ENCODE results near the gene SRPK2.
"Not testable (repeated sequence)": the region's sequence is repeated elsewhere in the genome, so short reads cannot be mapped to it uniquely, and the experiment has no call there.

SRPK2 gene

DNA sequence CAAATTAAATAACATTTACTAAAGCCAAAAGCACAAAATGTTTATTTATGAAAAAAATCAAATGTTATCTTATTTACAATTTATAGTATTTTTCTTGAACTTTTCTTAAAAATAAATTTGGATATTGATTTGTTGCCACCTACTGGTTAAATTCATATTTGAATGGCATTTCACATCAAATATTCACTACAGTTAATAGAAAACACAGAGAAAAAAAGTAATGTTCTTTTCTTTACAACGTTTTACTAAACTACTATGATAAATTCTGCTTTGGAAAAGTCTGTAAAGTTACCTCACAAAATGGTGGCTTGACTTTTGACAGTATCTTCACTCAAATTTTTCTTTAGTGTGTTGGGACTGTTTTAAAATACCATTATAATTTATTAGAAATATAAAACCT is 52.7 kb downstream of the SRPK2 start:
- no peak for DNase-seq

DNA sequence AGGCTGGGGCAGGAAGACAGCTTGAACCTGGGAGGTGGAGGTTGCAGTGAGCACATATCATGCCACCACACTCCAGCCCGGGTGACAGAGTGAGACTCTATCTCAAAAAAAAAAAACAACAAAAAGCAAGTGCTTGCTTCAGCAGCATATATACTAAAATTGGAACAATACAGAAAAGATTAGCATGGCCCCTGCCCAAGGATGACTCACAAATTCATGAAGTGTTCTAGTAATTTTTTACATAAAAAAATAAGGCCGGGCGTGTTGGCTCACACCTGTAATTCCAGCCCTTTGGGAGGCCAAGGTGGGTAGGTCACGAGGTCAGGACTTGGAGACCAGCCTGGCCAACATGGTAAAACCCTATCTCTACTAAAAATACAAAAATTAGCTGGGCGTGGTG is 56.1 kb downstream of the SRPK2 start:
- not testable (repeated sequence) for DNase-seq

GRCh38 chr7:105330526-105330925 is 58.2 kb downstream of the SRPK2 start:
- no peak for DNase-seq

GRCh38 chr7:105327201-105327600 is 61.5 kb downstream of the SRPK2 start:
- no peak for DNase-seq

- no peak for DNase-seq
Measured at GRCh38 chr7:105325216-105325904, 63.4 kb downstream of the SRPK2 start.

DNA sequence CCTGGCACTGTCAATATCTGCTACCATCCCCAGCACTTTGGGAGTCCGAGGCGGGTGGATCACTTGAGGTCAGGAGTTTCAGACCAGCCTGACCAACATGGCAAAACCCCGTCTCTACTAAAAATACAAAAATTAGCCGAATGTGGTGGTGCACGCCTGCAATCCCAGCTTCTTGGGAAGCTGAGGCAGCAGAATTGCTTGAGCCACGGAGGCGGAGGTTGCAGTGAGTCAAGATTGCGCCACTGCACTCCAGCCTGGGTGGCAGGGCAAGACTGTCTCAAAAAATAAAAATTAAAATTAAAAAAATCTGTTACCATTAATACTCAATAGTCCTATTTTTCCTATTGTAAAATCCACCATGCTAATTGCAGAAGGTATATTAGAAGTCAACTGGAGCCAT is 64.1 kb downstream of the SRPK2 start:
- not testable (repeated sequence) for DNase-seq

DNA sequence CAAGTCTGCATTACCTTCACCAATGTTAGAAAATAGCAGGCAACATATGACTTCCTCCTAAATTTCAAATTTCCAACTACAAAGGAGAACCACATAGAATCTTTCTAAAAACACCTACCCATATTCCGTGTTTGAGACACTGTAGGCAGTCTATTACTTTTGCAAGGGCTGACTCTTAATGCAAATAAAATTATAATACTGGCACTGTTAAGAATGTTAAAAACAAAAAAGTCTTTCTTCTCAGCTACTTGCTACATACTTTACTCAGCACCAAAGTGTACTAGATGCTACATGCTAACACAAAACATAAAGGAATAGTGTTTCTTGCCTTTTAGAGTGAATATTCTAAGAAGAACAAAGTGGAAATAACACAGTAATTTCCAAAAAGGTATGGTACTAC is 65.4 kb downstream of the SRPK2 start:
- DNase-seq, result no peak

- no peak for DNase-seq
Measured at GRCh38 chr7:105322655-105323277, 66.0 kb downstream of the SRPK2 start.

DNA sequence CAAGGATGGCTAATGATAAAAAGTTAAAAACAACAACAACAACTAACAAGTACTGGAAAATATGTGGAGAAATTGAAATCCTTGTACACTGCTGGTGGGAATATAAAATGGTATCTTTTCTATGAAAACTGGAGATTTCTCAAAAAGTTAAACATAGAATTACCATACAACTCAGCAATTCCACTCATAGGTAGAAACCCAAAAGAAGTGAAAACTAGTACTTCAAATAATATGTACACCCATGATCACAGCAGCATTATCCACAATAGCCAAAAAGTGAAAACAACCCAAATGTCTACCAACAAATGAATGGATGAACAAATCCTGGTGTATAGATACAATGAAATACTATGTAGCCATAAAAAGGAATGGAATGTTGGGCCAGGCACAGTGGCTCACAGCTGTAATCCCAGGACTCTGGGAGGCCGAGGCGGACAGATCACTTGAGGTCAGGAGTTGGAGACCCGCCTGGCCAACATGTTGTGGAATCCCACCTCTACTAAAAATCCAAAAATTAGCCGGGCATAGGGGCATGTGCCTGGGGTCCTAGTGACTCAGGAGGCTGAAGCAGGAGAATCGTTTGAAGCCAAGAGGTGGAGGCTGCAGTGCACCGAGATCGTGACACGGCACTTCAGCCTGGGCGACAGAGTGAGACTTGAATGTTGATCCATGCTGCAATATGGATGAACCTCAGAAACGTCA is 66.8 kb downstream of the SRPK2 start:
- DNase-seq, result no peak

DNA sequence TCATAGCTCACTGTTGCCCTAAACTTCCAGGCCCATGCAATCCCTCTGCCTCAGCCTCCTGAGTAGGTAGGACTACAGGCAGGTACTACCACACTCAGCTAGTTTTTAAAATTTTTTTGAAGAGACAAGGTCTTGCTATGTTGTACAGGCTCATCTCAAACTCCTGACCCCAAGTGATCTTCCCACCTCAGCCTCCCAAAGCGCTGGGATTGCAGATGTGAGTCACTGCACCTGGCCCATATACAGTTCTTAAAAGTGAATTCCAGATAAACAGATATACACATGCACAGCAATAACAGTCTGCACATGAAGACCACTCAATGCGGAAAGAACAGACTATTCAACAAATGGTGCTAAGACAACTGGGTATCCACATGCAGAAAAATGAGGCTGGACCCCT is 67.8 kb downstream of the SRPK2 start:
- no peak for DNase-seq

DNA sequence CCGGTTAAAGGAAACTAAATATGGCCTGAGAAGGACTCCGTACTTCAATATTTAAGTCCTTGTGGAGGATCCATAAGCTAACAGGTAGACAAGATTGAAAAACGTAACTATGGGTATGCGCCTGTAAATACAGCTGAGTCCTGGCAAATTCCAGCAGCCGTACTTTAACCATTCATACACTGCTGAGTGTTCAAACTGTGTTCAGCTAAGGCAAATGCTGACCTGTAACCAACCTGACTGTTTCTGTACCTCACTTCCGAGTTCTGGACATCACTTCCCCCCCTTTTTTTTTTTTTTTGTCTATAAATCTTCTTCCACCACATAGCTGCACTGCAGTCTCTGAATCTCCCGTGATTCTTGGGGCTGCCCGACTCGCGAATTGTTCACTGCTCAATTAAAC is 69.1 kb downstream of the SRPK2 start:
- no peak for DNase-seq

GRCh38 chr7:105316578-105317344 is 72.0 kb downstream of the SRPK2 start:
- DNase-seq, result no peak

GRCh38 chr7:105315357-105315756 is 73.4 kb downstream of the SRPK2 start:
- DNase-seq, result no peak

- DNase-seq, result peak; percentile 32
Measured at GRCh38 chr7:105309235-105310169, 79.2 kb downstream of the SRPK2 start.

GRCh38 chr7:105307163-105307672 is 81.5 kb downstream of the SRPK2 start:
- no peak for DNase-seq

DNA sequence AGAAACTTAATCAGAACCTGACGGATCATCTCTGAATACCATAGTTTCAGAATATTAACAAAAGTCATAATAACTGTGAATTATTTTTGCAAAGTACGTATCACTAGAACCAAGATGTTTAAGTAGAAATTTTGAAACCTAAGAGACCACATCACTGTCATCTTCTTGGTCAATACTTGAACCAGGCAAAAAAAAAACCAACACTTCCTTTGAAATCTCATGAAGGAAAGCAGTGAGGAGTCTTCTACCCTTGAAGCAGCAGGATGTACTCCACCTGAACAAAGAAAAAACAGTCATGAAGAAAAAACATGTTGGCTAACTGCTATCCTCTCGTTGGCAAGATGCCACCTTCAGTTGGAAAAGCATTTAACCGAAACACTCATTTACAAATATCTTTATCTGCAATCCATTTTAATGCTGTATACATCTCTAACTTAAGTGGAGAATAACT is 82.4 kb downstream of the SRPK2 start:
- DNase-seq, result peak; percentile 68

- no peak for DNase-seq
Measured at GRCh38 chr7:105305633-105306032, 83.1 kb downstream of the SRPK2 start.

GRCh38 chr7:105304040-105304895 is 84.5 kb downstream of the SRPK2 start:
- DNase-seq, result peak; percentile 65

GRCh38 chr7:105300587-105300986 is 88.1 kb downstream of the SRPK2 start:
- DNase-seq, result peak; percentile 51

GRCh38 chr7:105298439-105298894 is 90.3 kb downstream of the SRPK2 start:
- DNase-seq, result peak; percentile 71

DNA sequence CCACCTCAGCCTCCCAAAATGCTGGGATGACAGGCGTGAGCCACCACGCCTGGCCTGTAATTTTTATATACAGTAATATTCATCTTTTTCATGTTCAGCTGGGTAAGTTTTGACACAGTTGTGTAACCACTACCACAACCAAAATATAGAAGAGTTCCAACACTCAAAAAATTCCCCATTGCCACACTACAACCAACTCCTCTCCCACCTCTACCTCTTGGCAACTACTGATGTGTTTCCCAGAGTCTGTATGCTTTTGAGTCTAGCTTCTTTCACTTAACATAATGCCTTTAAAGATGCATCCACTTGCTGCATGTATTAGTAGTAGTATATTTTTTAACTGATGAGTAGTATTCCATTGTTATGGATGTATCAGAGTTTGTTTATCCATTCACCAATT is 90.7 kb downstream of the SRPK2 start:
- peak; percentile 53 for DNase-seq

All from activated CD4-positive, alpha-beta T cell treated with anti-CD3 and anti-CD28 coated beads, Interleukin-10, Interleukin-2, amounts not matched to agents 100 ng/mL and 50 ng/mL, durations not matched to agents 16 hours and 8 hours (primary cell).